H4 (cell line): ENCODE measurements around the gene MYPOP. TPM values are rescaled to one million over a fixed set of nuclear protein-coding genes. Genes with fewer than 3 reads are reported as not detected.
A peak's percentile ranks its signal among the peaks of the same experiment; 100 is the strongest.
"Not testable (repeated sequence)": the region's sequence is repeated elsewhere in the genome, so short reads cannot be mapped to it uniquely, and the experiment has no call there.

Experiments
- DNase-seq: peaks from one replicate; pipeline ENCODE4 v3.0.0-alpha.2; 2015; ENCODE audit warnings: low spot score
- total RNA-seq: library from RNA; depleted of rRNA; stranded (reverse); fragments of >200 nt; shearing (Covaris generic); gene quantifications from 2 replicates; pipeline ENCODE4 v1.2.3, GENCODE V29; 2014

The MYPOP gene
- total RNA-seq, 1 experiment from 2014 or later, result 0.52 TPM

- no peak for DNase-seq
These were observed 6.5 kb upstream of the MYPOP start for GRCh38 chr19:45908956-45909355.

GRCh38 chr19:45906221-45906620 lies 3.8 kb upstream of the MYPOP start:
- DNase-seq, result no peak

- DNase-seq, result no peak
These were observed 2.6 kb upstream of the MYPOP start for GRCh38 chr19:45905011-45905410.

- peak; percentile 89 for DNase-seq
These were observed 525 bp upstream of the MYPOP start for GRCh38 chr19:45902651-45903625.

GRCh38 chr19:45901432-45901911 lies 941 bp downstream of the MYPOP start:
- no peak for DNase-seq

- no peak for DNase-seq
These were observed 1.5 kb downstream of the MYPOP start for GRCh38 chr19:45900738-45901431.

- DNase-seq, result no peak
These were observed 2.4 kb downstream of the MYPOP start for GRCh38 chr19:45899919-45900589.

- no peak for DNase-seq
These were observed 3.2 kb downstream of the MYPOP start for GRCh38 chr19:45899253-45899652.

- DNase-seq, result no peak
These were observed 5.1 kb downstream of the MYPOP start for GRCh38 chr19:45897261-45897812.

GRCh38 chr19:45895983-45896599 lies 6.3 kb downstream of the MYPOP start:
- DNase-seq, result not testable (repeated sequence)

- DNase-seq, result no peak
These were observed 6.9 kb downstream of the MYPOP start for GRCh38 chr19:45895519-45895972.

- DNase-seq, result no peak
These were observed 11.5 kb downstream of the MYPOP start for GRCh38 chr19:45890877-45891276.

- DNase-seq, result no peak
These were observed 13.1 kb downstream of the MYPOP start for GRCh38 chr19:45889210-45889885.

GRCh38 chr19:45887200-45887710 lies 15.2 kb downstream of the MYPOP start:
- no peak for DNase-seq

- DNase-seq, result peak; percentile 87
These were observed 15.8 kb downstream of the MYPOP start for GRCh38 chr19:45886427-45887199.

GRCh38 chr19:45885556-45886426 lies 16.6 kb downstream of the MYPOP start, which contains the start of gene IRF2BP1:
TSS of gene IRF2BP1 (minus strand) at chr19:45886141. CDS start at chr19:45885774, 367 bp downstream.
- DNase-seq, result peak; percentile 79

- no peak for DNase-seq
These were observed 17.5 kb downstream of the MYPOP start for GRCh38 chr19:45884682-45885555.
